Endothelial cell of umbilical vein (primary cell): Measurements from ENCODE around the gene NFIA.

Experiments used
- EZH2 ChIP-seq: IDR thresholded peaks from 2 replicates; pipeline ENCODE4 v1.6.1; 2012; ENCODE audit warnings: borderline replicate concordance, low read depth, mild to moderate bottlenecking, moderate library complexity, low read length, inconsistent platforms; ENCODE audit not compliant: severe bottlenecking
- FOS ChIP-seq: IDR thresholded peaks from 2 replicates; pipeline ENCODE4 v1.6.1; 2011; ENCODE audit warnings: mild to moderate bottlenecking, low read length, moderate library complexity, borderline replicate concordance; ENCODE audit not compliant: insufficient read depth
- GATA2 ChIP-seq: IDR thresholded peaks from 2 replicates; pipeline ENCODE4 v1.7.0; 2011; ENCODE audit warnings: low read depth, mild to moderate bottlenecking, moderate library complexity, mixed read lengths, low read length; ENCODE audit not compliant: insufficient read length, insufficient read depth
- JUN ChIP-seq: IDR thresholded peaks from 2 replicates; pipeline ENCODE4 v1.6.1; 2011; ENCODE audit warnings: borderline replicate concordance, low read depth; ENCODE audit not compliant: insufficient read length, insufficient read depth
- MYC ChIP-seq: IDR thresholded peaks from one replicate; pipeline ENCODE4 v1.6.1; 2011; ENCODE audit warnings: mild to moderate bottlenecking, low read depth, low read length
- POLR2A ChIP-seq: IDR thresholded peaks from 2 replicates; pipeline ENCODE4 v1.6.1; 2012; ENCODE audit warnings: low read depth, mild to moderate bottlenecking, control low read depth, low read length
- POLR2AphosphoS5 ChIP-seq: IDR thresholded peaks from 2 replicates; pipeline ENCODE4 v1.6.1; 2012; ENCODE audit warnings: low read depth, mild to moderate bottlenecking, control low read depth, low read length, moderate library complexity; ENCODE audit not compliant: insufficient read depth
- TF ChIP-seq, protein P1 (sequence below), 2 donors: IDR thresholded peaks; 1 replicate in 1 of 2; 2 replicates in 1 of 2; pipeline ENCODE4 v1.5.1; 2011; ENCODE audit warnings: low read length in 2 of 2, mild to moderate bottlenecking in 2 of 2, moderate library complexity in 2 of 2, control low read depth in 1 of 2, inconsistent platforms in 1 of 2, low read depth in 1 of 2; ENCODE audit not compliant: insufficient read depth in 1 of 2; ENCODE audit errors: extremely low read depth in 1 of 2
- TF ChIP-seq, protein P2 (sequence below): IDR thresholded peaks from 2 replicates; pipeline ENCODE4 v1.6.1; 2011; ENCODE audit not compliant: insufficient read depth, insufficient read length

DNA sequence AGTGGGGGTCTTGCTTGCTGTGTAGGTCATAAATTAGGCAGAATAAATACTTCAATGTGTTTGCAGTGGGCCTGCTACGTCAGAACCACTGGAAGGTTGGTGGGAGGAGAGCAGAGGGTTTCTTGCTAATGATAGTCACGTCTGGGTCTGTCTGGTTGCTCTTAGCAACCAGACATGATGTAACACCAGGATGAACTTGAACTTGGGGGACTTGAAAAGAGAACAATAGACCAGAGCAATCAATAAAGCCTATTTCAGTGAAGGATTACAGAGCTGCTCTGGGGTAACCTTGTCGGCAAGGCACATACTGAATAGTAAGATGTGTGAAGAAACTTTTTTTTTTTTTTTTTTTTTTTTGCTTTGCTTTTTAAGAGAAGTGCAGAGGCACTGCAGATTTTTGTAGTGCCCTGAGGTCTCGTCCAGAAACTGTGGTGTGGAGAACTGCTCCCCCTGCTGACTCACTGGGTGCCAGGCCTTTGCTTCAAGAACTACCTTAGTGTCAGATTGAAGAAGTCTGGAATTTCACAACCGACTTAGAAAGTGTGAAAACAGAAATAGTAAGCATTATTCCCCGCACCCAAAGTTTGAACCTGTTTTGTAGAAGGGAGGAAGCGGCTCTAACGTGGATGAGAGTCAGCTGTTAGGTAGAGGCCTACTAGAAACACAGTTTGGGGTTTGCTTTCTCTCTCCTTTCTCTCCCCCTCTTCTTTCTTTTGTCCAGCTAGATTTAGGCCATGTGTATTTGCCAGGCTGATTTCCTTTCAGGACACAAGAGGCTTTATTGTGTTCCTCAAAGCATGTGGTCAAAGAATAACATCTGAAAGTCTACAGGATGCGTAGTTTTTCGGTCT, 371.0 kb downstream of the NFIA start:
- TF ChIP-seq GATA2 (no peak), POLR2A (peak; percentile 35), EZH2 (no peak), POLR2AphosphoS5 (peak; percentile 39), MYC (no peak), FOS (no peak), JUN (peak; percentile 69)
- TF ChIP-seq, protein P1, sequence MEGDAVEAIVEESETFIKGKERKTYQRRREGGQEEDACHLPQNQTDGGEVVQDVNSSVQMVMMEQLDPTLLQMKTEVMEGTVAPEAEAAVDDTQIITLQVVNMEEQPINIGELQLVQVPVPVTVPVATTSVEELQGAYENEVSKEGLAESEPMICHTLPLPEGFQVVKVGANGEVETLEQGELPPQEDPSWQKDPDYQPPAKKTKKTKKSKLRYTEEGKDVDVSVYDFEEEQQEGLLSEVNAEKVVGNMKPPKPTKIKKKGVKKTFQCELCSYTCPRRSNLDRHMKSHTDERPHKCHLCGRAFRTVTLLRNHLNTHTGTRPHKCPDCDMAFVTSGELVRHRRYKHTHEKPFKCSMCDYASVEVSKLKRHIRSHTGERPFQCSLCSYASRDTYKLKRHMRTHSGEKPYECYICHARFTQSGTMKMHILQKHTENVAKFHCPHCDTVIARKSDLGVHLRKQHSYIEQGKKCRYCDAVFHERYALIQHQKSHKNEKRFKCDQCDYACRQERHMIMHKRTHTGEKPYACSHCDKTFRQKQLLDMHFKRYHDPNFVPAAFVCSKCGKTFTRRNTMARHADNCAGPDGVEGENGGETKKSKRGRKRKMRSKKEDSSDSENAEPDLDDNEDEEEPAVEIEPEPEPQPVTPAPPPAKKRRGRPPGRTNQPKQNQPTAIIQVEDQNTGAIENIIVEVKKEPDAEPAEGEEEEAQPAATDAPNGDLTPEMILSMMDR (IDR thresholded peaks at IDR 0.05; ENCODE audit: extremely low read depth in 1 of 2, insufficient read depth in 1 of 2, low read depth in 1 of 2, low read length in 2 of 2): peak; percentile 75 to 79
- TF ChIP-seq, protein P2, sequence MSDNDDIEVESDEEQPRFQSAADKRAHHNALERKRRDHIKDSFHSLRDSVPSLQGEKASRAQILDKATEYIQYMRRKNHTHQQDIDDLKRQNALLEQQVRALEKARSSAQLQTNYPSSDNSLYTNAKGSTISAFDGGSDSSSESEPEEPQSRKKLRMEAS: no peak
